Peyer's patch (tissue), 4 donors: ENCODE measurements around the gene CDK5R2.

ENCODE experiments used
- POLR2A ChIP-seq, 2 donors: fragments of 450-650 bp; IDR thresholded peaks; one replicate each; pipeline ENCODE4 v1.5.1; 2017; ENCODE audit warnings: antibody characterized with exemption in 2 of 2, mild to moderate bottlenecking in 2 of 2, moderate library complexity in 2 of 2
- TF ChIP-seq, protein P1 (sequence below), 6 experiments: fragments of 450-650 bp in 4 of 6; fragments of 200-600 bp in 2 of 6; sonication (generic) in 1 of 6; IDR thresholded peaks; one replicate each; pipeline ENCODE4 v1.5.1; 2017 to 2019; ENCODE audit warnings: antibody characterized with exemption in 6 of 6, mild to moderate bottlenecking in 3 of 6, moderate library complexity in 1 of 6

DNA sequence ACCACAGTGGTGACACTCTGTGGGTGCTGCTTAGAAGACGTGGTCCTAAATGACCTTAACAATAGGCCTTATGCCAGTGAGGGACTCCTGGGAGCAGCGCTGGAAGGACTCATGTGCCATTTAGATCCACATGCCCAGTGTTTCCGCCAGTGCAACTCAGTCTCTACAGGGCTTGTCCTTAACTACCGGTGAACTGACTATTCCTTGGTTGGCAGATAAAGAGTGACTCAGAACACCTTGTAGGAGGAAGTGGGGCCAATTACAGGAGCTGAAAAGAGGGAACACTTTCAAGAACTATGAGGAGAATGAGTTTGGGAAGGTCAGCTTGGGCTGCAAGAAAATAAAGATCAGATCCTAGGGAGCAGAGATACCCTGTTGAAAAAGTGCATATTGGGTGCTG, 1.8 kb upstream of the CDK5R2 start:
- no peak for TF ChIP-seq POLR2A (IDR thresholded peaks at IDR 0.05)
- TF ChIP-seq, protein P1, sequence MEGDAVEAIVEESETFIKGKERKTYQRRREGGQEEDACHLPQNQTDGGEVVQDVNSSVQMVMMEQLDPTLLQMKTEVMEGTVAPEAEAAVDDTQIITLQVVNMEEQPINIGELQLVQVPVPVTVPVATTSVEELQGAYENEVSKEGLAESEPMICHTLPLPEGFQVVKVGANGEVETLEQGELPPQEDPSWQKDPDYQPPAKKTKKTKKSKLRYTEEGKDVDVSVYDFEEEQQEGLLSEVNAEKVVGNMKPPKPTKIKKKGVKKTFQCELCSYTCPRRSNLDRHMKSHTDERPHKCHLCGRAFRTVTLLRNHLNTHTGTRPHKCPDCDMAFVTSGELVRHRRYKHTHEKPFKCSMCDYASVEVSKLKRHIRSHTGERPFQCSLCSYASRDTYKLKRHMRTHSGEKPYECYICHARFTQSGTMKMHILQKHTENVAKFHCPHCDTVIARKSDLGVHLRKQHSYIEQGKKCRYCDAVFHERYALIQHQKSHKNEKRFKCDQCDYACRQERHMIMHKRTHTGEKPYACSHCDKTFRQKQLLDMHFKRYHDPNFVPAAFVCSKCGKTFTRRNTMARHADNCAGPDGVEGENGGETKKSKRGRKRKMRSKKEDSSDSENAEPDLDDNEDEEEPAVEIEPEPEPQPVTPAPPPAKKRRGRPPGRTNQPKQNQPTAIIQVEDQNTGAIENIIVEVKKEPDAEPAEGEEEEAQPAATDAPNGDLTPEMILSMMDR (IDR thresholded peaks at IDR 0.05): no peak
